Fibroblast of peridontal ligament (primary cell): Measurements from ENCODE around the gene JAKMIP2.
A peak's percentile ranks its signal among the peaks of the same experiment; 100 is the strongest.
"Not testable (repeated sequence)": the region's sequence is repeated elsewhere in the genome, so short reads cannot be mapped to it uniquely, and the experiment has no call there.

Experiments used
- DNase-seq: peaks from one replicate; pipeline ENCODE4 v3.0.0-alpha.2; 2010; ENCODE audit errors: extremely low read depth

Gene JAKMIP2

GRCh38 chr5:147746986-147747385 is 35.5 kb downstream of the JAKMIP2 start:
- DNase-seq, result no peak

GRCh38 chr5:147743678-147744374 is 38.7 kb downstream of the JAKMIP2 start:
- DNase-seq, result peak; percentile 19

GRCh38 chr5:147743012-147743411 is 39.5 kb downstream of the JAKMIP2 start:
- no peak for DNase-seq

- DNase-seq, result no peak
Observed at GRCh38 chr5:147742151-147742550, 40.4 kb downstream of the JAKMIP2 start.

- no peak for DNase-seq
Observed at GRCh38 chr5:147740864-147741263, 41.7 kb downstream of the JAKMIP2 start.

- DNase-seq, result no peak
Observed at GRCh38 chr5:147737921-147738320, 44.6 kb downstream of the JAKMIP2 start.

GRCh38 chr5:147735621-147736125 is 46.9 kb downstream of the JAKMIP2 start:
- DNase-seq, result no peak

GRCh38 chr5:147734894-147735293 is 47.6 kb downstream of the JAKMIP2 start:
- DNase-seq, result no peak

GRCh38 chr5:147733075-147733474 is 49.5 kb downstream of the JAKMIP2 start:
- no peak for DNase-seq

- DNase-seq, result no peak
Observed at GRCh38 chr5:147732291-147732883, 50.1 kb downstream of the JAKMIP2 start.

GRCh38 chr5:147731431-147732290 is 50.9 kb downstream of the JAKMIP2 start:
- no peak for DNase-seq

GRCh38 chr5:147727200-147727599 is 55.3 kb downstream of the JAKMIP2 start:
- no peak for DNase-seq

- not testable (repeated sequence) for DNase-seq
Observed at GRCh38 chr5:147721191-147721960, 61.2 kb downstream of the JAKMIP2 start.

GRCh38 chr5:147713550-147714295 is 68.8 kb downstream of the JAKMIP2 start:
- DNase-seq, result peak; percentile 4

- no peak for DNase-seq
Observed at GRCh38 chr5:147712598-147712997, 69.9 kb downstream of the JAKMIP2 start.

GRCh38 chr5:147712019-147712418 is 70.5 kb downstream of the JAKMIP2 start:
- DNase-seq, result no peak

- DNase-seq, result no peak
Observed at GRCh38 chr5:147711019-147711418, 71.5 kb downstream of the JAKMIP2 start.

GRCh38 chr5:147708708-147709107 is 73.8 kb downstream of the JAKMIP2 start:
- DNase-seq, result no peak

- no peak for DNase-seq
Observed at GRCh38 chr5:147704544-147704943, 78.0 kb downstream of the JAKMIP2 start.

- DNase-seq, result no peak
Observed at GRCh38 chr5:147701468-147701867, 81.1 kb downstream of the JAKMIP2 start.

GRCh38 chr5:147699496-147700088 is 82.9 kb downstream of the JAKMIP2 start:
- no peak for DNase-seq
